Activated naive CD4-positive, alpha-beta T cell treated with Interleukin-2 at 50 U/mL for 16 hours (primary cell): Measurements from ENCODE around the gene SRRM5.
"Not testable (repeated sequence)": the region's sequence is repeated elsewhere in the genome, so short reads cannot be mapped to it uniquely, and the experiment has no call there.

Experiments
- DNase-seq: peaks from one replicate; pipeline ENCODE4 v3.0.0-alpha.2; 2020

Gene SRRM5

DNA sequence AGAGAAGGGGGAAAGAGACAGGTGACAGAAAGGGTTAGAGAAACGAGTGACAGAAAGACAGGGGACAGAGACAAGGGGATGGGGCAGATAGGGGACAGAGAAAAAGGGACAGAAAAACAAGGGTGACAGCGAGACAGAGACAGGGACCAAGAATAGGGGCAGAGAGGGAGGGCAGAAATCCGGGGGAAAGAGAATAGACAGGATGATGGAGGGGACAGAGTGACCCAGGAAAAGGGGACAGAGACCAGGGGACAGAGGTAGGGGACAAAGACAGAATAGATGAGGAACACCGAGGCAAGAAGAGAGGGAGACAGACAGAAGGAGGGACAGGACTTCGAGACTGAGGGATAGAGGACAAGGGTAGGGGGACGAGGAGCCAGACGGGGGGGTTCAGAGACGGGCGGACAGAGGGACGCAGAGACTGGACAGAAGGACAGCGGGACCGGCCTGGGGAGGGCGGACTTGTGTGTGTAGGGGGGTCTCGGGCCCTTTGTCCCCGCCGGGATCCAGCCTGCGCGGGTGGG, 27.2 kb downstream of the SRRM5 start:
- no peak for DNase-seq

DNA sequence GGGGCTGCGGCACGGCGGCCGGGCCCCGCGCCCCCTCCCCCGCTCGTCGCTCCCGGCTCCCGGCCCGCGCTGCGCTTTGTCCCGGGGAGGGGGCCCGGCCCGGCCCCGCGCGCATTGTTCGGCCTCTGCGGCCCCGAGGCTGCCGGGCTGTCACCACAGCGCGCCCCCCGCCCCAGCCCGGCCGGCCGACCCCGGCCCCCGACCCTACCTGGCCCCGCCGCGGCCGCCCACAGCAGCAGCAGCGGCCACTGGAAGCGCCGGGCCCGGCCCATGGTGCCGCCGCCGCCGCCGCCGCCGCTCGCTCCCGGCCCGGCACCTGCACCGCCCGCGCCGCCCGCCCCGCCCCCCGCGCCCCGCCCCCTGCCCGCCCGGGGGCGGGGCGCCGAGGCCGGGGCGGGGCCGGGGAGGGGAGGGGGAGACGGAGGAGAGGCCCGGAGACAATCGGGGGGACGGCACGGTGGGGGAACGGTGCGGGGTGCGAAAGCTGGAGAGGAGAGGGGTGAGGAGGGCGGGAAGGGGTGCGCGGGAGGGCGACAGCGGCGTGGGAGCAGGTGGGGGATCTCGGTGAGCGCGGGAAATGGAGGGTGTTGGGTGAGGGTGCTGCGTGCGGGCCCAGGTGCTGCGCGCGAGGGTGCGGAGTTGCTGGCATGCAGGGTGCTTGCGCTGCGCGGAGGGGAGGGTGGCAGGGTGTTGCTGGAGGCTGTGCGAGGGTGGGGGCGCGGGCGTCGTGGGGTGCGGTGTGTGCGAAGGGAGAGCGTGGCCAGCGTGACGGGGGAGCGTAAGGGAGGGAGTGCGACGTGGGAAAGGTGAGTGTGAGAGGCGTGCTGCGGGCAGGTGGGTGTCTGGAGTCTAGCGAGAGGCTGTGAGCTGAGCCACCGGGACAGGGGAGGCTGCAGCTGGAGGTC, 27.9 kb downstream of the SRRM5 start, which contains the start of gene CADM4:
CADM4 (minus strand) TSS at position 332 of the 905 bp plus-strand sequence; CDS start at position 272, 60 bp downstream.
- DNase-seq: peak; percentile 45

DNA sequence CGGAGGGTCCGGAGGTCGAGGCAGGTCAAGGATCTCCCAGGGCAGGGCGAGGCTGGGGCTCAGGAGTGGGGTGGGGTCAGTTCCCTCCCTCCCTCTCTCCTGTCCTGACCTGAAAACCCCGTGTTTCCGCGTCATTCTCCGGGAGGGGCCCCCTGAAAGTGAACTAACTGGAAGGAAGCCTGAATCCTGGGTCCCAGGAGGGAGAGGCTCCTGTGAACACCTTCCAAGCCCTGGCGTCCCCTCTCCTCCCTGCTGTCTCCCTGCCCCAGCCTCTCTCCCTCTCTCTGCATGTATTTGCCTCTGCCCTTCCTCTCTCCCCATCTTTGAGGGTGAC, 28.5 kb downstream of the SRRM5 start:
- no peak for DNase-seq

DNA sequence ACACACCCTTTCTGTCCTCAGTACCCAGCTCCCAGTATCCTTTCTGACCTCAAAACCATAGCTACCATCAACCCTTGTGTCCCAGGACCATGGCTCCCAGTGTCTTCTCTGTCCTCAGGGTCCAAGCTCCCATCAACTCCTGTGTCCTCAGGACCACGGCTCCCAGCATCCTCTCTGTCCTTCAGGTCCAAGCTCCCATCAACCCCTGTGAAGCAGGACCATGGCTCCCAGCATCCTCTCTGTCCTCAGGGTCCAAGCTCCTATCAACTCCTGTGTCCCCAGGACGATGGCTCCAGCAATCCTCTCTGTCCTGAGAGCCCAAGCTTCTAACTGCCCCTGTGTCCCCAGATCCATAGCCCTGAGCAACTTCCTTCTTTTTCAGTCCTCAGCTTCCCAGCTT, 29.4 kb downstream of the SRRM5 start:
- DNase-seq: no peak

DNA sequence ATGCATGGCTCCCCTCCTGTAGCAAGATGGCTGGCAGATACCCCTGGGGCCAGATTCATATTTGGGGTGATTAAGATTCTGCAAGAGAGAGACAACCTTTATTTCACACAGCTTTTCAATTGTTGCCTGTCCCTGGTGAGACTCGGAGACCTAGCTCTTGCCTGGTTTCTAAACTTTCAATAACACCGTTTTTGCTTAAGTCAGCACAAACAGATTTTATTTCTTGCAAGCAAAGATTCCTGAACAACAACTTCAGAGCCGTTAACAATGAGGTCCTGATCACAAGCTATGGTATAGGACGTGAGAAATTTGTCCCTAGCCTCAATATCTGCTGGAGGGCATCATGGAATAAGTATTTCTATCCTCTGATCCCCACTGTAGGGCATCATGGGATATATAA, 30.6 kb downstream of the SRRM5 start:
- DNase-seq: no peak

DNA sequence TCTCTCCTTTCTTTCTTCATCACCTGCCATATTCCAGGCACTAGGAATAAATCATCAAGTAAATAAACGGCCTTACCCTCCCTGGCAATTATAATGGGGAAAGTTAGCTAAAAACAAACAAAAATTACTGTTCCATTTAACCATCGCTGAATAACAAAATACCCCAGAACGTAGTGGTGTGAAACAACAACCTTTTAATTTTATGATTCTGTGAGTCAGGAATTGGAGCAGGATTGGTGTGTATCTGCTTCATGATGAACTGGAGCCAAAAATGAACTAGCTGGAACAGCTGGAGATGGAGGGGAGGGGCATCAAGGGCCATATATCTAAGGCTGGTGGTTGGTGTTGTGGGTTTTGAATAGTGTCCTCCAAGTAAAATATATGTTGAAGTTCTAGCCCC, 31.4 kb downstream of the SRRM5 start:
- DNase-seq: no peak

DNA sequence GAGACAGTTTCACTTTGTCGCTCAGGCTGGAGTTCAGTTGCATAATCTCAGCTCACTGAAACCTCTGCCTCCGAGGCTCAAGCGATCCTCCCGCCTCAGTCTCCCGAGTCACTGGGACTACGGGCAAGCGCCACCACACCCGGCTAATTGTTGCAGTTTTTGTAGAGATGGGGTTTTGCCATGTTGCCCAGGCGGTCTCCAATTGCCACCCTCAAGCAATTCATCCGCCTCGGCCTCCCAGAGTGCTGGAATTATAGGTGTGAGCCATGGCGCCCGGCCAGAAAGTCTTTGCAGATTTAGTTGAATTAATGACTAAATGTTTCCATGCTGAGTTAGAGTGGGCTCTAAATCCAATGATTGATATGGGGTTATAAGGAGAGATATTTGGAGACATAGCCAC, 32.3 kb downstream of the SRRM5 start:
- no peak for DNase-seq

DNA sequence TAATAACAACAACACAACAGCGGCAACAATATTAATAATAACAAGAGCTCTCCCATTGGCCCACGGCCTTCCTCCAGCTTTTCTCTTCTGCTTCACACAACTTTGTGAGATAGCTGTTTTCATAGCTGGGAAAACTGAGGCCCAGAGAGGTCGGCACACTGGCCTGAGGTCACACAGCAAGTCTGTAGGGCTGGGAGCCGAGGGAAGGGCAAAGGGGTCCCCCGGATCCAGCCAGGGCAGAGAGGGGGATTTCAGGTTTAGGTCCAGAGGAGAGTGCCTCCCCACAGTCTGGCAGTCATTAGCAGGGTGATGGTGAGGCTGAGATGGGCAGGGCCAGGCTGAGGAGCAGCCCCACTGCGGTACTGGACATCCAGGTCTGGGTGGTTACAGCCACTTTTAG, 36.7 kb downstream of the SRRM5 start:
- no peak for DNase-seq

DNA sequence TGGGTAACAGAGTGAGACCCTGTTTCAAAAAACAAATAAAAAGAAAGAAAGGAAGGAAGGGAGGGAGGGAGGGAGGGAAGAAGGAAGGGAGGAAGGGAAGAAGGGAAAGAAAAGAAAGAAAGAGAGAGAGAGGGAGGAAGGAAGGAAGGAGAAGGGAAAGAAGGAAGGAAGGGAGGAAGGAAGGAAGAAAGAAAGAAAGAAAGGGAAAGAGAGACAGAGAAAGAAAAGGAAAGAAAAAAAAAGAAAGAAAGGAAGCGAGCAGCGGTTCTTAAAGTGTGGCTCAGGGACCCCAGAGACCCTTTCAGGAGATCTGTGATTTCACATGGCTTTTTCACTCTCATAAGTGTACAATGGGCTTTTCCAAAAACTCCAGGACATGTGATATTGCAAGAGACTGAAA, 37.6 kb downstream of the SRRM5 start:
- DNase-seq: no peak

DNA sequence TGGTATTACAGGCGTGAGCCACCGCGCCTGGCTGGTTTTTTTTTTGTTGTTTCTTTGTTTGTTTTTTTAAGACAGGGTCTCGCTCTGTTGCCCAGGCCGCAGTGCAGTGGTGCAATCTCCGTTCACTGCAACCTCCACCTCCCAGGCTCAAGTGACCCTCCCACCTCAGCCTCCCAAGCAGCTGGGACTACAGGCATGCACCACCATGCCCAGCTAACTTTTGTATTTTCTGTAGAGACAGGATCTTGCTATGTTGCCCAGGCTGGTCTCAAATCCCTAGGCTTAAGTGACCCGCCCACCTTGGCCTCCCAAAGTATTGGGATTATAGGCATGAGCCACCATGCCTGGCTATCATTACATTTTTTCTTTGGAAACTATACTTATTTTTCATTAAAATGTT, 38.4 kb downstream of the SRRM5 start:
- DNase-seq: not testable (repeated sequence)

DNA sequence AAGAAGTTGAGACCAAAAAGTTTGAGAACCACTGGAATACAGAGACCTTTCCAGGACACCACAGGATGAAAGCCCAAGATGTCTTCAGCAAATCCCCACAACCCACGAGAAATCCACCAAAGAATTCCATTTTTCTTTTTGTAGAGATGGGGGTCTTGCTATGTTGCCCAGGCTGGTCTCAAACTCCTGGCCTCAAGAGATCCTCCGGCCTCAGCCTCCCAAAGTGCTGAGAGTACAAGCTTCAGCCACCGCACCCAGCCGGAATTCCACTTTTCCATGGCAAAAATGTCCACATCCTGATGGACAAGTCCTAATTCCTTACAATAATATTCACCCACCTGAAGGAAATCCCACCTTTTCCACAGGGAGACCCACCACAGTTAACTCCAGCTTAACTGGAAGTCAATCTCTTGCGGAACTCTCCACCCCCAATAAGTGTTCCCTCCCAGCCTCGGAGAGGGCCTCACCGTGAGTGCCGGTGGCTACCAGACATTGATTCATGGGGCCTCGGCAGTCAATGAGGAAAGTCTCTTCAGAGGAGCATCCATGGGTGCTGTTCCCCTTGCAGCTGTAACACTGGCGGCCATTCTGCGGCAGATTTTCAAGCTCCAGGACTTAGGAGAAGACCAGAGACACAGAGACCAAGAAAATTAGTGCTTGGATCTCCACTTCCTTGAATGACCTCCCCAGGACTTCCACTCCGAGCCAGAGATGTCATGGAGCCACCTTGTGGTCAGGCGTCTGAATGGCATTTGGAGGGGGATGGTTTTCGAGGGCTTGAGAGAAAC, 40.1 kb downstream of the SRRM5 start:
- peak; percentile 37 for DNase-seq

DNA sequence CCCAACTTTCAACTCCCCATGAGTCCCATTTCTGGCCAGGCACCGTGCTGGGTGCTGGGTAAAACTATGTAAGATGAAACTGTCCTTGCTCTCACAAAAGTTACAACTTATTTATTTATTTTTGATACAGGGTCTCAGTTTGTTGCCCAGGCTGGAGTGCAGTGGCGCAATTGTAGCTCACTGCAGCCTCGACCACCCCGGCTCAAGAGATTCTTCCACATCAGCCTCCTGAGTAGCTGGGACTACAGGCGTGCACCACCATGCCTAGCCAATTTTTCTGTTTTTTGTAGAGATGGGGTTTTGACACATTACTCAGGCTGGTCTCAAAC, 40.6 kb downstream of the SRRM5 start:
- no peak for DNase-seq

DNA sequence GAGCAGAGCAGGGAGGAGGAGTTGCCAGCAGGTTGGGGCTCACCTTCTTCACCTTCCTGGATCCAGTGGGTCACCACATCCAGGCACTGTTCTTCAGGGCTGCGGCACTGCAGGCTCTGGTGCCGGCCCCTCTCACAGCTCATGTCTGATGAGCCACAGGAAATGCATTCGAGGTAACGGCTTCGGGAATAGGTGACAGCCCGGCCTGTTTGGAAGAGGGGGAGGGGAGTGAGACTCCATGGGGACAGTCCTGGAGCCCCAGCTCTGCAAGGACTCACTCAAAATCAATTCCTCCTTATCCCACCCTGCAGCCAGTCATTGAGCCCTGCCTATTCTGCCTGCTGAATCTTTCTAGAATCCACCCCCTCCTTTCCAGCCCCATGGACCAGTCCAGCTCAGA, 44.5 kb downstream of the SRRM5 start:
- DNase-seq: no peak

DNA sequence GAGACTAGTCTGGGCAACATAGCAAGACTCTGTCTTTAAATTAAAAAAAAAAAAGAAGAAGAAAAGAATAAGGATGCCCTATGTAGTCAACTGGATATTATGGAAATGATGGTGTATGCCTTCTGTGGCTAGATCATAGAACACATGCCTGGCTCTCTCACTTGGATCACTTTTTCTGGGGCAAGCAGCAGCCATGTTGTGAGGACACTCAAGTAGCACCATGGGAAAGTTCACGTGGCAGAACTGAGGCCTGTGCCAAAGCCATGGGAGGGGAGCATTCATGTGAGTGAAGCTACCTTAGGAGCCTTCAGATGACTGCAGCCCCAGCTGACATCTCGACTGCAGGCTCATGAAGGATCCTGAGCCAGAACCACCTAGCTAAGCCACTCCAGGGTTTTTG, 46.1 kb downstream of the SRRM5 start:
- DNase-seq: no peak

DNA sequence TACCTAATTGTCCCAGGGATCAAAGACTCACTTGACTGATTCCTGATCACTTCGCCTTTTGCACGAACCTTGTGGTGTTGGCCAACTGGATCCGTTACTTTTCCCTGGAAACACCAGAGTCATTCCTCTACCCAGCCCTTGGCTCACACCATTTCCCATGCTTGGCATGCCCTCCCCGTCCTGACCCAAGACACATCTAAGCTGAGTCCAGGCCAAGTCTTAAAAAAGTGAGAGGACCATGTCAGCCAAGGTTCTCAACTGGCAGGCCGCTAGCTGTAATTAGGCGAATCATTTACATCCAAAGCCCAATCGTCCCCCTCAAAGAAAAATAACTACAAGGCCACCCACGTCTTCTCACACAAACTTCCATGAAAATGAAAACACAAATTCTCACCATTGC, 46.6 kb downstream of the SRRM5 start:
- DNase-seq: no peak

DNA sequence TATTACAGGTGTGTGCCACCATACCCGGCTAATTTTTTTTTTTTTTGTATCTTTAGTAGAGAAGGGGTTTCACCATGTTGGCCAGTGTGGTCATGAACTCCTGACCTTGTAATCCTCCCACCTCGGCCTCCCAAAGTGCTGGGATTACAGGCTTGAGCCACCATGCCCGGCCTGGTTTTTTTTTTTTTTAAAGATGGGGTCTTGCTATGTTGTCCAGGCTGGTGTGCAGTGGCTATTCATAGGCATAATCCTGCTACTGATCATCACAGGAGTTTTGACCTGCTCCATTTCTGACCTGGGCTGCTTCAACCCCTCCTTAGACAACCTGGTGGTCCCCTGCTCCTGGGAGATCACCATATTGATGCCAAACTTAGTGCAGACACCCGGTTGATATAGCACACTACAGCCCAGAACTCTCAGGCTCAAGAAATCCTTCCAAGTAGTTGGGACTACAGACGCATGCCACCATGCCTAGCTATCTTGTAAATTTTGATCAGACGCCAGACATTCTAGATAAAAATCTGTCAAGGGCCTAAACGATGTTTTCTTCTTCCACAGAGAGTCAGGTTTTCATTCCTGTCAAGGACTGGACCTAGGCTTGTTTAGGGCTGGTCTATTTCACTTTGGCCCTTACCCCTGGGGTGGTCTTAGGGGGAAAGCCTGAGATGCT, 48.5 kb downstream of the SRRM5 start:
- no peak for DNase-seq

DNA sequence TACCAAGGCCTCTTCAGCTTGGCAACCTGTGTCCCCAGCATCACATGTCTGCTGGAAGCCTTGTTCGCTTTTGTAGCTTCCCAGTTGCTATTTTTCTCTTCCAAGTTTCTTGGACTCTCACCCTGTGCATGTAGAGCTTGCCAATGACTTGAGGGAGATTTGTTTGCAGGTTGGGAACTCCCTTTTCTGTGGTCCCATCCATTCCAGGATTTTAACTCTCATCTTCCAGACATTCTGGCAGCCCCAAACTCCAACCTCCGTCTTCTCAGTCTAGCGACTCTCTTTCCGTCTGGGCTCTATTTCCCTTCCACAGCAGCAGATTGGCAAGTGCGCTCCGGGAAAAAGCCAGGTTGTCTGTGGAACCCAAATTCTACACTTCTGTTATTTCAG, 49.1 kb downstream of the SRRM5 start:
- DNase-seq: no peak

DNA sequence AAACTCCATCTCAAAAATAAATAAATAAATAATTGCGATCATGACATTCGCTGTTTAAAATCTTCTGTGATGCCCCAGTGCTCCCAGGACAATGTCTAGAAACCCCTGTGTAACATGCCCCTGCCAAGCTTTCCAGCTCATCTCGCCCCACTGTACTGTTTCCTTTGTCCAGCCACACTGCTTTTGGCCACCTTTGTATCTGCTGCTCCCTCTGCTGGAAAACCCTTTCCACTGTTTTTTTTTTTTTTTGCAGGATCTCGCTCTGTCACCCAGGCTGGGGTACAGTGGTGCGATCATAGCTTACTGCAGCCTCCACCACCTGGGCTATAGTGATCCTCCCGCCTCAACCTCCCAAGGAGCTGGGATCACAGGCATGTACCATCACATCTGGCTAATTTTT, 50.6 kb downstream of the SRRM5 start:
- DNase-seq: no peak

DNA sequence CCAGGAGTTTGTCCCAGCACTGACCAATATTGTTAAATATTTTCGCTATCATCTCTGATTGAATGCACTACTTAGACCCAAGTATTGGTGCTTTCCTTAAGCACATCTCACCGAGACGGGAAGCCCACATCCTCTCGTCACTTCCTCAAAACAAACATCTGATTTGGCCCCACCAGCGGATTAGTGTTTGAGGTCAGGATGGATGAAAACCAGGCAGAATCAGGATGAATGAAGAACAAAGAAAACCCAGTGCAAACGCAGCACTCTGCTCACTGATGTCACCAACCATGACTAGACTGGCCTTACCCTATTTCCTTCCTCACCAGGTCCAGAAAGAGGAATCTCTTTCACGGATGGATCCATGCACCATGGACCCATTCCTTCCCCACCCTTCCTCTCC, 52.1 kb downstream of the SRRM5 start:
- DNase-seq: peak; percentile 25
